Fibroblast of lung (primary cell): ENCODE measurements around the gene ACO2. TPM values are rescaled to one million over a fixed set of nuclear protein-coding genes. Genes with fewer than 3 reads are reported as not detected.

Experiments used
- DNase-seq, 2 donors: peaks; one replicate each; pipeline versions ENCODE4 v3.0.0 to v3.0.0-alpha.2; 2010; ENCODE audit warnings: low read depth in 2 of 2
- H2AFZ ChIP-seq: 2 replicates; pipeline ENCODE4 v1.5.1; 2012; ENCODE audit warnings: low read length, control low read depth, inconsistent platforms
- H3K27ac ChIP-seq: 2 replicates; pipeline ENCODE4 v1.5.1; 2011; ENCODE audit warnings: low read length, control low read depth; ENCODE audit not compliant: insufficient read depth
- H3K27me3 ChIP-seq: 2 replicates; pipeline ENCODE4 v1.5.1; 2011; ENCODE audit warnings: mild to moderate bottlenecking, low read length; ENCODE audit not compliant: control insufficient read depth, insufficient read depth
- H3K36me3 ChIP-seq: 2 replicates; pipeline ENCODE4 v1.5.1; 2011; ENCODE audit warnings: low read length; ENCODE audit not compliant: control insufficient read depth, insufficient read depth
- H3K4me1 ChIP-seq: 2 replicates; pipeline ENCODE4 v1.5.1; 2011; ENCODE audit warnings: low read length; ENCODE audit not compliant: control insufficient read depth, insufficient read depth; ENCODE audit errors: extremely low read depth
- H3K4me2 ChIP-seq: 2 replicates; pipeline ENCODE4 v1.5.1; 2011; ENCODE audit warnings: low read length, control low read depth; ENCODE audit not compliant: insufficient read depth; ENCODE audit errors: extremely low read depth
- H3K4me3 ChIP-seq, 4 experiments: fragments of 200-600 bp in 1 of 4; sonication (generic) in 1 of 4; replicated peaks in 1 of 4; 2 replicates each; pipeline ENCODE4 v1.5.1; 2011 to 2016; ENCODE audit warnings: low read length in 4 of 4, low read depth in 3 of 4, mild to moderate bottlenecking in 3 of 4, control low read depth in 2 of 4, inconsistent platforms in 1 of 4, mixed read lengths in 1 of 4; ENCODE audit not compliant: insufficient read depth in 1 of 4; ENCODE audit errors: control extremely low read depth in 1 of 4
- H3K79me2 ChIP-seq: 2 replicates; pipeline ENCODE4 v1.5.1; 2012; ENCODE audit warnings: mild to moderate bottlenecking, low read length, inconsistent platforms; ENCODE audit not compliant: control insufficient read depth, insufficient read depth
- H3K9ac ChIP-seq: 2 replicates; pipeline ENCODE4 v1.5.1; 2011; ENCODE audit warnings: mild to moderate bottlenecking, low read length, control low read depth; ENCODE audit not compliant: insufficient read depth
- H3K9me3 ChIP-seq: 2 replicates; pipeline ENCODE4 v1.5.1; 2012; ENCODE audit warnings: low read depth, low read length; ENCODE audit not compliant: control insufficient read depth, insufficient read depth
- H4K20me1 ChIP-seq: 2 replicates; pipeline ENCODE4 v1.5.1; 2011; ENCODE audit warnings: low read length; ENCODE audit not compliant: control insufficient read depth, insufficient read depth; ENCODE audit errors: extremely low read depth
- CTCF ChIP-seq, 2 donors: IDR thresholded peaks in 1 of 2; conservative IDR thresholded peaks in 1 of 2; 1 replicate in 1 of 2; 2 replicates in 1 of 2; pipeline ENCODE4 v1.5.1; 2011 to 2012; ENCODE audit warnings: low read length in 2 of 2, control low read depth in 1 of 2, inconsistent platforms in 1 of 2, low read depth in 1 of 2, mild to moderate bottlenecking in 1 of 2
- EZH2 ChIP-seq: IDR thresholded peaks from 2 replicates; pipeline ENCODE4 v1.5.1; 2012; ENCODE audit warnings: low read length, control low read depth, mild to moderate bottlenecking; ENCODE audit errors: missing control alignments
- polyA plus RNA-seq, 2 donors: library from polyadenylated mRNA; depleted of rRNA in 1 of 2; stranded (reverse) in 1 of 2; unstranded in 1 of 2; fragments of >200 nt; gene quantifications; 2 replicates each; pipeline ENCODE4 v1.2.1, GENCODE V29; 2011 to 2012; ENCODE audit warnings: missing spikeins in 1 of 2
- total RNA-seq: library from RNA; depleted of rRNA; stranded (reverse); fragments of >200 nt; gene quantifications from 2 replicates; pipeline ENCODE4 v1.2.1, GENCODE V29; 2014

ACO2 gene
- total and polyA plus RNA-seq, 2 donors (not counting 1 experiment from before 2014, with no cell fraction given), result 37.6 to 80.3 TPM

DNA sequence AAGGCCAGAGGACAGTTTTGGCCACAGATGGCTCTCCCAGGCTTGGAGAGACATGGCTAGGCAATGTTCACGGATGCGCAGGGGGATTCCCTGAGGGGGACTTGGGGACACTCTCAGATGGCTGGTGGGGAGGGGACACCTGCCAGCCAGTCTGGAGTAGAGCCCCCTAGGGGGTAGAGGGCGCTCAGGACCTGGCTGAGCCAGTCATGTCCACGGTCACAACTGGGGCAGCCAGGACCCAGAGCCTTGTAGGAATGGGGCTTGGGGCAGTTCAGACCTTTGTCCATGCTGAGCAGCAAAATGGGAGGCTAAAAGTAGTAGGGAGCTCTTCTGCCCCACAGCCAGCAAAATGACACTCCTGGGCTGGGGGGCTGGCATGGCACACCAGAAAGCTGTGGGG lies 93.5 kb downstream of the ACO2 start:
- Histone ChIP-seq H3K79me2 (no peaks in the 10 kb centered on the region), H3K27me3 (no peaks in the 10 kb centered on the region), H2AFZ (no peak overlapping the region), H4K20me1 (no peaks in the 10 kb centered on the region), H3K9ac (no peak overlapping the region), H3K4me1 (peaks cover 21% of the 10 kb centered on the region), H3K27ac (peak overlapping the region; percentile 24), H3K36me3 (no peaks in the 10 kb centered on the region), H3K9me3 (no peaks in the 10 kb centered on the region), H3K4me2 (peak overlapping the region; percentile 49), H3K4me3 (peak overlapping the region in 2 of 4 experiments; percentile 62 to 78)
- DNase-seq, result no peak
- TF ChIP-seq CTCF (conservative IDR thresholded peaks at IDR 0.05 in 1 of 2, IDR thresholded peaks at IDR 0.05 in 1 of 2; ENCODE audit: low read depth in 1 of 2, low read length in 2 of 2) (no peak), EZH2 (no peak)

DNA sequence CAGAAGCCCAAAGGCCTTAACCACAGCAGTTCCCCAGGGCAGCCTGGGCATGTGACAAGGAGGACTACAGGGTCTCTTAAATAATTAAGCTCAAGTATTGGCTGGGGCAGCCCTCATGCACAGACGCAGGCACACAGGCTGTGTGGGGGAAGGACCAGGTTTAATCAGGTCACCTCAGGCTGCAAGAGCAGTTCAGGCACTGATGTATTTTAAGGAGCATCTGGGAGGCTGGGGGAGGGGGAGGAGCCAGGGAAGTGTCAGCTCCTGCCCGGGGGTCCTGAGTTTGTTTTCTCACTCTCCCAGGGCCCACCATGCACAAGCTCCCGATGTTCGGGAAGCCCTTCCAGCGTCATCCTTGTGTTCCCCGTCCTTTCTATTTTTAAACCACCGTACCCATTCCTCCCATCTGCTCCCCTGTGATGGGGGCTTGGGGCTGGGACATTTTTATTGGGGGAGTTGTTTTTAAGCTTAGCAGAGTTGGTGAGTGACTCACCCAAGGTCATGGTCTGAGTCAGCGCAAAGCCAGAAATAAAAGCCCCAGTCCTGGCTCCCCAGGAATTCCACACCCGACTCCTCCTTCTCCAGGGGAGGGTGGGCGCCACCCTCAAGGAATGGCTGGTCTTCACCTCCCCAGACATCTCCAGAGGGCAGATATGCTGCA lies 94.3 kb downstream of the ACO2 start:
- no peaks in the 10 kb centered on the region for H4K20me1 ChIP-seq
- H2AFZ ChIP-seq, result no peak overlapping the region
- peak; percentile 84 to 87 for DNase-seq
- TF ChIP-seq EZH2, result no peak
- TF ChIP-seq CTCF (conservative IDR thresholded peaks at IDR 0.05 in 1 of 2, IDR thresholded peaks at IDR 0.05 in 1 of 2; ENCODE audit: low read depth in 1 of 2, low read length in 2 of 2), result no peak
- H3K27me3 ChIP-seq, result no peaks in the 10 kb centered on the region
- H3K9me3 ChIP-seq, result no peaks in the 10 kb centered on the region
- peaks cover 15% of the 10 kb centered on the region for H3K4me1 ChIP-seq
- peak overlapping the region in 2 of 4 experiments; percentile 62 to 78 for H3K4me3 ChIP-seq
- H3K79me2 ChIP-seq, result no peaks in the 10 kb centered on the region
- H3K27ac ChIP-seq, result peak overlapping the region; percentile 24
- no peaks in the 10 kb centered on the region for H3K36me3 ChIP-seq
- no peak overlapping the region for H3K9ac ChIP-seq
- H3K4me2 ChIP-seq, result peak overlapping the region; percentile 60

DNA sequence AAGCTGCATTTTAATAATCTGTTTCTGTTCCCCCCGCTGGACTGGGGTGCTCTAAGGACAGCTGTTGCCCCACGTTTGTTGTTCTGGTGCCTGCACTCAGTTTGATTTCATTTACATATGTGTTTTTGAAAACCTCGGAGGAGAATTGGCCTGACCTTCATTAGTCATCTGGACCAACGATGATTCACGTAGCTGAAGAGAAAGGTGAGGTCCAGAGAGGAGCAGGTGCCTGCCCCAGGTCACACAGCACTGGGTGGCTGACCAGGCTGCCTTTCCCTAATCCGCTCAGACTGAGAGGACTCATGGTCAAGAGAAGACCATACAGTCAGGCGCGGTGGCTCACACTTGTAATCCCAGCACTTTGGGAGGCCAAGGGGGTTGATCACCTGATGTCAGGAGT lies 95.6 kb downstream of the ACO2 start:
- no peak overlapping the region for H3K9ac ChIP-seq
- no peaks in the 10 kb centered on the region for H3K79me2 ChIP-seq
- TF ChIP-seq CTCF (conservative IDR thresholded peaks at IDR 0.05 in 1 of 2, IDR thresholded peaks at IDR 0.05 in 1 of 2; ENCODE audit: low read depth in 1 of 2, low read length in 2 of 2), result no peak
- no peak overlapping the region for H3K4me2 ChIP-seq
- H4K20me1 ChIP-seq, result no peaks in the 10 kb centered on the region
- H3K4me3 ChIP-seq, result no peak overlapping the region
- H2AFZ ChIP-seq, result no peak overlapping the region
- H3K4me1 ChIP-seq, result peaks cover 15% of the 10 kb centered on the region
- no peak overlapping the region for H3K27ac ChIP-seq
- H3K27me3 ChIP-seq, result no peaks in the 10 kb centered on the region
- DNase-seq, result peak in 1 of 2 donors; percentile 43
- H3K9me3 ChIP-seq, result no peaks in the 10 kb centered on the region
- H3K36me3 ChIP-seq, result no peaks in the 10 kb centered on the region
